Bronchial epithelial cell (primary cell): Measurements from ENCODE around the gene RECQL5. TPM values are rescaled to one million over a fixed set of nuclear protein-coding genes. Genes with fewer than 3 reads are reported as not detected.

Experiments used
- DNase-seq: peaks from one replicate; pipeline ENCODE4 v3.0.0-alpha.2; 2010; ENCODE audit warnings: low read depth
- FAIRE-seq: peaks from 2 replicates; lab custom pipeline; 2011; peaks lifted over from hg19 to GRCh38; lab: Jason Lieb, UNC
- H3K27me3 ChIP-seq: 2 replicates; pipeline ENCODE4 v1.5.1; 2011; ENCODE audit warnings: low read length; ENCODE audit not compliant: control insufficient read depth, insufficient read depth
- H3K36me3 ChIP-seq: 2 replicates; pipeline ENCODE4 v1.5.1; 2011; ENCODE audit warnings: low read length; ENCODE audit not compliant: control insufficient read depth, insufficient read depth
- H3K4me3 ChIP-seq: 2 replicates; pipeline ENCODE4 v1.5.1; 2011; ENCODE audit warnings: mild to moderate bottlenecking, low read depth, low read length, control low read depth
- CTCF ChIP-seq: IDR thresholded peaks from 2 replicates; pipeline ENCODE4 v1.5.1; 2011; ENCODE audit warnings: mild to moderate bottlenecking, moderate library complexity, low read length, control low read depth, inconsistent platforms; ENCODE audit not compliant: insufficient read depth, severe bottlenecking
- total RNA-seq: library from RNA; depleted of rRNA; stranded (reverse); fragments of >200 nt; gene quantifications from 2 replicates; pipeline ENCODE4 v1.2.1, GENCODE V29; 2014

Gene RECQL5
- total RNA-seq, 1 donor from 2014 or later: 11.6 TPM

DNA sequence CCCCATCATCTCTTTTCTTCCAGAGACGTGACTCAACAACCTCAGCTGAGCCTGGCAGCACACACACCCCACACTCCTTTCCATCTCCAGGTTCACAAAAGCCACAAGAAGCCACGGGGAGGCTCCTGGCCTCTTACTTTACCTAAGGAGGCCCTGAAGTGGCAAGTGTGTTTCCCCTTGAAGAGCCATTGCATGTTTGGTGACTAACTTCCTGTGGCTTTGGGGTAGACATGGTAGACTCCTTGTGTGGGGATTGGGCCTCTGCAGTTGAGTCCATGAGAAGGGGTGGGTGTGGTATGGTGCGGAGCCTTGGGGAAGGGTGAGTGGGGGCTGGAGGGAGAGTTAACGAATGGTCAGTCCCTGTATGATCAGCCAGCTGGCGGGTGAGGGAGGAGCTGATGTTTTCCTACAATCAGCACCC is 24.4 kb upstream of the RECQL5 start:
- Histone ChIP-seq H3K4me3 (no peak overlapping the region), H3K27me3 (no peaks in the 10 kb centered on the region), H3K36me3 (peaks cover 8% of the 10 kb centered on the region)
- FAIRE-seq (no peak), DNase-seq (peak; percentile 84)
- TF ChIP-seq CTCF: no peak

- TF ChIP-seq CTCF: no peak
- H3K4me3 ChIP-seq: no peak overlapping the region
- FAIRE-seq: peak; percentile 75
- peaks cover 4% of the 10 kb centered on the region for H3K36me3 ChIP-seq
- DNase-seq: peak; percentile 99
- no peaks in the 10 kb centered on the region for H3K27me3 ChIP-seq
Observed at GRCh38 chr17:75689441-75689873, 22.5 kb upstream of the RECQL5 start.

GRCh38 chr17:75688209-75688825 is 21.4 kb upstream of the RECQL5 start:
- TF ChIP-seq CTCF: no peak
- H3K27me3 ChIP-seq: no peaks in the 10 kb centered on the region
- no peak for FAIRE-seq
- peaks cover 3% of the 10 kb centered on the region for H3K36me3 ChIP-seq
- peak; percentile 84 for DNase-seq
- H3K4me3 ChIP-seq: no peak overlapping the region

- H3K27me3 ChIP-seq: no peaks in the 10 kb centered on the region
- DNase-seq: peak; percentile 67
- no peaks in the 10 kb centered on the region for H3K36me3 ChIP-seq
- H3K4me3 ChIP-seq: no peak overlapping the region
- TF ChIP-seq CTCF: no peak
- no peak for FAIRE-seq
Observed at GRCh38 chr17:75685499-75685898, 18.5 kb upstream of the RECQL5 start.

DNA sequence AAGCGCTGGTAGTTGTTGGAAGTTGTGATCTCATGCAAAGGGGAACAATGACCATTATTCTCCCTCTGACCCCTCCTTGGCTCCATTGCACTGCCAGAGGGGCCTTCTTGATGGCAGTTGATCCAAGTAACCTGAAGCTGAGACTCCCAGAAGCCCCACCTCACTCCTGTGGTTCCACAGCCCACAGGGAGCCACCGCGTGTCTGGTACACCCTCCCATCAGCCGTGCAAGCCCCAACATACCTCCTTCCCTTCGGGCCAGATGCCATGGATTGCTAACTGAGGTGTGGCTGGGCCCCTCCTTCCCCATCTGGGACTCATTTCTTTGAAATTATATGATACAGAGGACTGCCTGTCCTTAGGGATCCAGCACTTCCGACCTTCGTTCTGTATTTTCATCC is 18.0 kb upstream of the RECQL5 start:
- DNase-seq (peak; percentile 93), FAIRE-seq (no peak)
- H3K36me3 ChIP-seq: no peaks in the 10 kb centered on the region
- TF ChIP-seq CTCF: no peak
- no peaks in the 10 kb centered on the region for H3K27me3 ChIP-seq
- no peak overlapping the region for H3K4me3 ChIP-seq

- Histone ChIP-seq H3K27me3 (no peaks in the 10 kb centered on the region), H3K36me3 (no peaks in the 10 kb centered on the region), H3K4me3 (no peak overlapping the region)
- TF ChIP-seq CTCF: no peak
- no peak for FAIRE-seq
- DNase-seq: peak; percentile 67
Observed at GRCh38 chr17:75684249-75684648, 17.3 kb upstream of the RECQL5 start.
